SK-N-MC (cell line): ENCODE results near the gene MAPK9.

Experiments
- EZH2 ChIP-seq: fragments of 200-600 bp; sonication (generic); IDR thresholded peaks from one replicate; pipeline ENCODE4 v1.6.1; 2017; ENCODE audit warnings: antibody characterized with exemption
- FOXP2 ChIP-seq: optimal IDR thresholded peaks from 2 replicates; pipeline ENCODE3; 2011; ENCODE audit warnings: mild to moderate bottlenecking, moderate library complexity; ENCODE audit not compliant: insufficient read depth; ENCODE audit errors: extremely low read length, control extremely low read depth
- POLR2AphosphoS5 ChIP-seq: IDR thresholded peaks from 2 replicates; pipeline ENCODE4 v1.6.1; 2012; ENCODE audit warnings: mild to moderate bottlenecking, low read depth, low read length, borderline replicate concordance

DNA sequence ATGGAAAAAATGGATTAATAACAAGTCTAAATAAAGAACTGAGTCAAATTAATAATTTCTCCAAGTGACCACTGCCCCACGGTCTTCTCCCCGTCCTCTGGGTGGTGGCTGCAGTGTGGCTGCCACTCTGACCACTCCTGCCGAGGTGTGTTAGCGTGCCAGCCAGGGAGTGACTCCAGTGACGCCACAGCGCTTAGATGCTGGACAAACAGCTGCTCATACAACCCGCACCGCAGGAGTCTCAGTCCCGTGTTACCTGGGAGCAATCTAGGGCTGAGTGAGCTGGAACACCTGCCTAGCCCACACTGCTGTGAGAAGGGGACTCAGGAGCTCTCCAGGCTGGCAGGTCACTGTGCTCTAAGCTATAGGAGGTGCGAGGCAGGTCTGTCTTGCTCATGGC, 10.2 kb downstream of the MAPK9 start:
- TF ChIP-seq POLR2AphosphoS5 = no peak
- no peak for TF ChIP-seq EZH2
- TF ChIP-seq FOXP2 = no peak
